A549 (cell line): ENCODE data around the gene DHX34.

ENCODE experiments used
- CTCF ChIP-seq: fragments of >200 bp; sonication (Bioruptor Twin); formaldehyde crosslinking; IDR thresholded peaks from 3 replicates; pipeline ENCODE4 v1.5.1; 2016
- ESRRA ChIP-seq: fragments of 150-350 bp; IDR thresholded peaks from 2 replicates; pipeline ENCODE4 v1.6.1; 2014; ENCODE audit warnings: mild to moderate bottlenecking, low read length, borderline replicate concordance
- MAFK ChIP-seq: fragments of 450-650 bp; IDR thresholded peaks from 2 replicates; pipeline ENCODE4 v1.6.1; 2014; ENCODE audit not compliant: partially characterized antibody
- MAX ChIP-seq: IDR thresholded peaks from 2 replicates; pipeline ENCODE4 v1.6.1; 2012
- MYC ChIP-seq: IDR thresholded peaks from 2 replicates; pipeline ENCODE4 v1.6.1; 2012; ENCODE audit warnings: mild to moderate bottlenecking, inconsistent platforms, low read length, improper control_type of control experiment, borderline replicate concordance
- NR3C1 ChIP-seq: fragments of >200 bp; sonication (Bioruptor Twin); formaldehyde crosslinking; IDR thresholded peaks from 3 replicates; pipeline ENCODE4 v1.6.1; 2017
- POLR2A ChIP-seq: IDR thresholded peaks from 2 replicates; pipeline ENCODE4 v1.6.1; 2012; ENCODE audit warnings: mild to moderate bottlenecking, low read length
- TP53 ChIP-seq: fragments of 250-450 bp; sonication (Bioruptor Pico); IDR thresholded peaks from 2 replicates; pipeline ENCODE4 v1.5.0; 2021; ENCODE audit warnings: mild to moderate bottlenecking, moderate library complexity
- USF2 ChIP-seq: fragments of 450-650 bp; IDR thresholded peaks from 2 replicates; pipeline ENCODE4 v1.6.1; 2014; ENCODE audit warnings: antibody characterized with exemption

GRCh38 chr19:47413941-47414340, 64.8 kb downstream of the DHX34 start:
- TF ChIP-seq CTCF (no peak), MAFK (no peak), NR3C1 (no peak), POLR2A (no peak), USF2 (no peak), MYC (no peak), ESRRA (no peak), TP53 (no peak), MAX (no peak)
